Fibroblast of lung (primary cell): Measurements from ENCODE around the gene CSNK1D.

Experiments used
- EZH2 ChIP-seq: IDR thresholded peaks from 2 replicates; pipeline ENCODE4 v1.5.1; 2012; ENCODE audit warnings: low read length, control low read depth, mild to moderate bottlenecking; ENCODE audit errors: missing control alignments
- TF ChIP-seq, protein P1 (sequence below), 2 donors: IDR thresholded peaks in 1 of 2; conservative IDR thresholded peaks in 1 of 2; 1 replicate in 1 of 2; 2 replicates in 1 of 2; pipeline ENCODE4 v1.5.1; 2011 to 2012; ENCODE audit warnings: low read length in 2 of 2, control low read depth in 1 of 2, inconsistent platforms in 1 of 2, low read depth in 1 of 2, mild to moderate bottlenecking in 1 of 2

DNA sequence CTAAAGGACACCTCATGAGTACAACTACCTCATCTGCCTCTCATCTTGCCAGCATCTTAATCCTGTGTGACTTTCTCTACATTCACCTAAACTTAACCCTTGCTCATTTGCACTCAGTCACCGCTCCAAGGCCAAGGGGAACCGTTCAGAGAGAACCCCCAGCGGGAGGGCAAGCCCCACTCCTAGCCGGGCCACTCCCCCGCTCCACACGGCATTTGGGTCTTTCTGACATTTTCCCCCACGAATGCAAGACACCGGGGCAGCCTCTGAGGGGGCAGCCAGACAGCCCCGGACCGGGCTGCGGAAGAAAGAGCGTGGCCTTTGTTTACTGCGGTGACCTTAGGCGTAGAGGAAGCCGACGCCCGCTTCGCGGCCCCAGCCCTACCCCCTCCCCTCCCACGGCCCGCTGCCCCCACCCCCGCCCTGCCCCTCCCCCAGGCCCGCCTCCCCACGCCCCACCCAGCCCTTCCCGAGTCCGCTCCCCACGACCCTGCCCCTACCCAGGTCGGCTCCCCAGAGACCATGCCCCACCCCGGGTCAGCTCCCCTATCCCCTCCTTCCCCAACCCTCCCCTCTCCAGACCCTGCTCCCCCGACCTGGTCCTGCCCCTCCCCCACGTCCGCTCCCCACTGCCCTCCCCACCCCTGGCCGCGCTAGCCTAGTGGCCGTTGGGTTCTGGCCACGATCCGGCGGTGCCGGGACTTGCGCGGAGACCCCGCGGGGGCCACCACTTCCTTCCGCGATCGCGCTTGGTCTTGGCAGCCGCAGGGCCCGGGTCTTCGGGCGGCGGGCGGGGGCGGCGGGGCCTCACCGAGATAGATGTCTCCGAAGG lies 789 bp downstream of the CSNK1D start:
- TF ChIP-seq EZH2, result no peak
- TF ChIP-seq, protein P1, sequence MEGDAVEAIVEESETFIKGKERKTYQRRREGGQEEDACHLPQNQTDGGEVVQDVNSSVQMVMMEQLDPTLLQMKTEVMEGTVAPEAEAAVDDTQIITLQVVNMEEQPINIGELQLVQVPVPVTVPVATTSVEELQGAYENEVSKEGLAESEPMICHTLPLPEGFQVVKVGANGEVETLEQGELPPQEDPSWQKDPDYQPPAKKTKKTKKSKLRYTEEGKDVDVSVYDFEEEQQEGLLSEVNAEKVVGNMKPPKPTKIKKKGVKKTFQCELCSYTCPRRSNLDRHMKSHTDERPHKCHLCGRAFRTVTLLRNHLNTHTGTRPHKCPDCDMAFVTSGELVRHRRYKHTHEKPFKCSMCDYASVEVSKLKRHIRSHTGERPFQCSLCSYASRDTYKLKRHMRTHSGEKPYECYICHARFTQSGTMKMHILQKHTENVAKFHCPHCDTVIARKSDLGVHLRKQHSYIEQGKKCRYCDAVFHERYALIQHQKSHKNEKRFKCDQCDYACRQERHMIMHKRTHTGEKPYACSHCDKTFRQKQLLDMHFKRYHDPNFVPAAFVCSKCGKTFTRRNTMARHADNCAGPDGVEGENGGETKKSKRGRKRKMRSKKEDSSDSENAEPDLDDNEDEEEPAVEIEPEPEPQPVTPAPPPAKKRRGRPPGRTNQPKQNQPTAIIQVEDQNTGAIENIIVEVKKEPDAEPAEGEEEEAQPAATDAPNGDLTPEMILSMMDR (conservative IDR thresholded peaks at IDR 0.05 in 1 of 2, IDR thresholded peaks at IDR 0.05 in 1 of 2; ENCODE audit: low read depth in 1 of 2, low read length in 2 of 2), result no peak
